DND-41 (cell line): ENCODE measurements around the gene ISYNA1.

Experiments used
- EZH2 ChIP-seq: IDR thresholded peaks from 3 replicates; pipeline ENCODE4 v1.6.1; 2012; ENCODE audit warnings: borderline replicate concordance, low read depth, mild to moderate bottlenecking, moderate library complexity, low read length, inconsistent platforms; ENCODE audit not compliant: severe bottlenecking
- TF ChIP-seq, protein P1 (sequence below): IDR thresholded peaks from 2 replicates; pipeline ENCODE4 v1.5.1; 2012; ENCODE audit warnings: borderline replicate concordance, low read length, moderate library complexity, mild to moderate bottlenecking; ENCODE audit not compliant: poor library complexity, severe bottlenecking; ENCODE audit errors: extremely low read depth

DNA sequence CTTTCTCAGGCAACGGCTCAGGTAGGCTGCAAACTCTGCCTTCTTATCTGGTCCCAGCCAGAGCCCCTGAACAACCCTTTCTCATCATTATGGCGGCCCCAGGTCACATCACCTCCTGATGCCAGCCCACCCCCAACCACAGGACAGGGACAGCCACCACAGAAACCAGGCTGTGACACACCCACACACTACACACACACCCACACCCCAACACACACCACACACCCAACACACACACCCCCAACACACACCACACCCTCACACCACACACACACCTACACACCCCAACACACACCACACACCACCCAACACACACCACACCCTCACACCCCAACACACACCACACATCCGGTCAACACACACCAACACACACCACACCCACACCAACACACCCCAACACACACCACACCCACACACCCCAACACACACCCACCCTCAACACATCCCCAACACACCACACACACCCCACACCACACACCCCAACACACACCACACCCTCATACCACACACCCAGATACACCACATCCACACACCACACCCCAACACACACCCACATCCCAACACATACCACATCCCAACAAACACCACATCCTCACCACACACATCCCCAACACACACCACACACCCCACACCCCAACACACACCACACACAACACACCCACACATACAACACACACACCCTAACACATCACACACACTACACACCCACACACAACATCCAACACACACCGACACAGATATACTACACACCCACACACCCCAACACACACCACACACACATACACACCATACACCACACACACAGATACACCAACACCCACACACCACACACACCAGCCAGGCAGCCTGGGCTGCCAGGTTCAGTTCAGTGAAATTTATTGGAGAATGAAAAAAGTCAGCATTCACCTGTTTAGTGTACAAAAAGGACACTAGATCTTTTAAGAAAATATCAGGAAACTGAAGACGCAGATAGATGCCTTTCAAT is 4.2 kb upstream of the ISYNA1 start:
- TF ChIP-seq, protein P1, sequence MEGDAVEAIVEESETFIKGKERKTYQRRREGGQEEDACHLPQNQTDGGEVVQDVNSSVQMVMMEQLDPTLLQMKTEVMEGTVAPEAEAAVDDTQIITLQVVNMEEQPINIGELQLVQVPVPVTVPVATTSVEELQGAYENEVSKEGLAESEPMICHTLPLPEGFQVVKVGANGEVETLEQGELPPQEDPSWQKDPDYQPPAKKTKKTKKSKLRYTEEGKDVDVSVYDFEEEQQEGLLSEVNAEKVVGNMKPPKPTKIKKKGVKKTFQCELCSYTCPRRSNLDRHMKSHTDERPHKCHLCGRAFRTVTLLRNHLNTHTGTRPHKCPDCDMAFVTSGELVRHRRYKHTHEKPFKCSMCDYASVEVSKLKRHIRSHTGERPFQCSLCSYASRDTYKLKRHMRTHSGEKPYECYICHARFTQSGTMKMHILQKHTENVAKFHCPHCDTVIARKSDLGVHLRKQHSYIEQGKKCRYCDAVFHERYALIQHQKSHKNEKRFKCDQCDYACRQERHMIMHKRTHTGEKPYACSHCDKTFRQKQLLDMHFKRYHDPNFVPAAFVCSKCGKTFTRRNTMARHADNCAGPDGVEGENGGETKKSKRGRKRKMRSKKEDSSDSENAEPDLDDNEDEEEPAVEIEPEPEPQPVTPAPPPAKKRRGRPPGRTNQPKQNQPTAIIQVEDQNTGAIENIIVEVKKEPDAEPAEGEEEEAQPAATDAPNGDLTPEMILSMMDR: no peak
- no peak for TF ChIP-seq EZH2
